ENCODE measurements around the gene PPEF2.

PPEF2 gene

DNA sequence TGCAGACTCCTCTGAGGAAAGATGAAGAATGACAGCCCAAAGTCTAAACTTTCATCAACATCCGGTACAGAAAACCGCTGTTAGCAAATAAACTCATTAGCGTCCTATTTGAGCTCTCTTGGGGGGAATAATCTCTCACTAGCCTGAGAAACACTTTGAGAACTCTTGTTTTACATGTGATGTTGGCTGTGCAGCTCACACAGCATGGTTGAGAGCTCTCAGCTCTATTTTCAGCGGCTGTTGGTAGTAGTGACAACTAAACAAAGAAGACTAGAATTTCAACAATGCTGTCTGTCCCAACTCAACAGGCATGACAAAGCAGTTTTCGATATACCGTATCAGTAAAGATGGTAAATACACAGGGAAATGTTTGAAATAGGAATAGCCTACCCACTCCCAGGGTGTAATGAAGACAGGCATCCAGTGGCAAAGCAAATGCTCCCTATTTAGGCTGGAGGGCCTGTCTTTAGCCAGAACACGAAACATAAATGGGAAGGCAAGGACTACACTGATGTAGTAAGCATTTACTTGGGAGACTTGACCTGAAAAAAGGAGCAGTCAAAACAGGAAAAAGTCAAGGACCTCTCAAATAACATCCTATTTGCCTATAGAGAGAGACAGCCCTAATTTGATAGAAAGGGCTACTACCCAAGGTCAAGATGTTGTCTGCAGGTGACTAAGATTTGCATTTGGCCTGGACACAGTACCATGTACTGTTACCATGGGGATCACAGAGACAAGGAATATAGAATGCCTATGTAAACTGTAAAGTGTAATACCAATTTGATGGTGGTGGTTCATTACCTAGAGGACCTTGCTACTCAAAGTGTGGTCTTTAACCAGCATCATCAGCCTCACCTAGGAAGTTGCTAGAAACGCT is 60.4 kb downstream of the PPEF2 start:
- in situ Hi-C loops (cut with HindIII; ENCODE audit: low pct_ligation_motif_present, low sequenced_read_pairs): no loop called here
- Histone ChIP-seq H3K27me3 (replicated peaks) (no peaks in the 10 kb centered on the region), H3K4me3 (ENCODE audit: low read depth, low read length) (no peak overlapping the region), H3K36me3 (replicated peaks) (no peaks in the 10 kb centered on the region), H3K27ac (peak overlapping the region; percentile 40)
- no peak for DNase-seq
- TF ChIP-seq CTCF (IDR thresholded peaks at IDR 0.05; ENCODE audit: low read depth, low read length, missing control alignments): no peak

DNA sequence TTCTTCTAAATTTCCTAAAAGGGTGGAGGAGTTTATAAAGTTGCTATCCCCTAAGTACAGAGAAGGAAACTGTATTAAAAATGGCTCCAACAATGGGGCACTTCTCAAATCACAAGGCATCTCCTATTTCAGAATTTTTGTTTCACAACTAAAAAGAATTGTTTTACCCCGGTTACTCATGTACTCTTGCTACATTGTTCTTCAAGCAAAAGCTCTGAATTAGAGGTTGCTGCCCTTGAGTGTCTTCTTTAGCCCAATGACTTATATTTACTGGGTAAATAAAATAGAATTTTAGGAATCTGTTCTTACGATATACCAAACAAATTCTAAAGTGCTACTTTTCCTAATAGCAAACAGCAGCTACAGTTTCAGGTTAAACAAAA is 67.5 kb downstream of the PPEF2 start:
- H3K4me3 ChIP-seq (ENCODE audit: low read depth, low read length): no peak overlapping the region
- in situ Hi-C loops (cut with HindIII; ENCODE audit: low pct_ligation_motif_present, low sequenced_read_pairs): no loop called here
- H3K36me3 ChIP-seq (replicated peaks): no peaks in the 10 kb centered on the region
- H3K27me3 ChIP-seq (replicated peaks): no peaks in the 10 kb centered on the region
- H3K27ac ChIP-seq: no peak overlapping the region
- TF ChIP-seq CTCF (IDR thresholded peaks at IDR 0.05; ENCODE audit: low read depth, low read length, missing control alignments): no peak
- no peak for DNase-seq

DNA sequence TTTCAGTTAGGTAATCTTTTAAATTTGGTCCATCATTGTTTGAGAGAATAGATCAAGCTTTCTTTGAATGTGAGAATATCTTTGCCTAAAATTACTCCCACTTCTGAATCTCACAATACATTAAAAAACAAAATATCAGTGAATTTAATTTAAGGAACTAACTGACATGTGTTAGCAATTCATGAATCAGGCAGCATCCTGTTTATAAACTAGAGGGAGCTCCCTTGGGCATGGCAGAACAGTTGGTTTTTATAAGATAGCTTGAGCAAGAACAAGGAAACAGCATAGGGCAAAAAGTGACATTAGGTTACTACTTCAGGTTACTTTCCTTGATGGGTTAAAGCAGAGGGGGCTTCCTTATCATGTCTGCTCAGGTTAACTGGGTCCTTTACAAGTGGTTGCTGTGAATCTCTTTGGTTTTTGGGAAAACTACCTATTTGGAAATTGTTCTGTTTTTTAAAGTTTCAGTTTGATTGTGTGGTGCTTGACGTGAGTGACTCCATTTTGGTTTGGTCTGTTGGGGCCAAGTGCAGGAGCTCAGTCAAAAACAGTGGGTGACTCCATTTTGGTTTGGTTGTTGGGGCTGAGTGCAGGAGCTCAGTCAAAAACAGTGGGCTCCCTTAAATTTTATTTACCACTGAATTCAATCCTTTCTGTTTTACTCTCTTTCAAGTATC is 68.0 kb downstream of the PPEF2 start:
- H3K36me3 ChIP-seq (replicated peaks): no peaks in the 10 kb centered on the region
- DNase-seq: no peak
- in situ Hi-C loops (cut with HindIII; ENCODE audit: low pct_ligation_motif_present, low sequenced_read_pairs): no loop called here
- H3K27ac ChIP-seq: no peak overlapping the region
- no peak overlapping the region for H3K4me3 ChIP-seq (ENCODE audit: low read depth, low read length)
- no peaks in the 10 kb centered on the region for H3K27me3 ChIP-seq (replicated peaks)
- no peak for TF ChIP-seq CTCF (IDR thresholded peaks at IDR 0.05; ENCODE audit: low read depth, low read length, missing control alignments)

DNA sequence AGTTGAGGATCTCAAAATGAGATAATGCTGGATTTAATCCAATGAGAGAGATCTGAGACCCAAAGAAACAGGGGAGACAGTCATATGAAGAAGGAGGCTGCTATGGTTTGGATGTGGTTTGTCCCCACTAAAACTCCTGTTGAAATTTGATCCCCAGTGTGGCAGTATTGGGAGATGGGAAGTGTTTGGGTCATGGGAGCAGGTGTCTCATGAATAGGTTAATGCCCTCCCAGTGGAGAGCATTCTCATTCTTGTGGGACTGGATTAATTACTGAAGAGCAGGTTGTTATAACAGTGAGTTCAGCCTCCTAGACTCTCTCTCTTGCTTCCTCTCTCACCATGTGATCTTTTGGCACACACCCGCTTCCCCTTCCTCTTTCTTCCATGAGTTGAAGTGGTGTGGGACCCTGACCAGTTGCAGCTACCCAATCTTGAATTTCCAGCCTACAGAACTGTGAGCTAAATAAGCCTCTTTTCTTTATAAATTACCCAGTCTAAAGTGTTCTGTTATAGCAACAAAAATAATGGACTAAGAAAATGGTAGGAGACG is 70.3 kb downstream of the PPEF2 start:
- H3K4me3 ChIP-seq (ENCODE audit: low read depth, low read length): no peak overlapping the region
- H3K36me3 ChIP-seq (replicated peaks): no peaks in the 10 kb centered on the region
- in situ Hi-C loops (cut with HindIII; ENCODE audit: low pct_ligation_motif_present, low sequenced_read_pairs): no loop called here
- no peak overlapping the region for H3K27ac ChIP-seq
- no peaks in the 10 kb centered on the region for H3K27me3 ChIP-seq (replicated peaks)
- TF ChIP-seq CTCF (IDR thresholded peaks at IDR 0.05; ENCODE audit: low read depth, low read length, missing control alignments): no peak
- DNase-seq: no peak

DNA sequence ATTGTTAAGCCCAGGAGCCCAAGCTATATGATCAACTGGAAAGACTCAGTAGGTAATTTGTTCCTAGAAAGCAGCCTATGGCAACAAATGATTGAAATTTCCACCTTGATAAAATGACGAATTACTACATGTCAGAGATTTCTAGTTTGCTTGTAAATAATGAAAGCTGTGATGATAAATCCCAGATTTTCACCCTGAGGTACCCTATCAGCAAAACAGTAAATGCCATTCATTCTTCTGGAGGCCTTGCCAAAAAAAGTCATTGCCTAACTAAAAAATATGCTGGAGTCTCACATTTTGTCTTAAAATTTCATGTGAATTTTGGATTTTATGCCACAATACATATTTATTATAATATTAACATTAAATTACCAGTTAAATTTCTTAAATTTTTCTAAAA is 71.3 kb downstream of the PPEF2 start:
- no peak for DNase-seq
- in situ Hi-C loops (cut with HindIII; ENCODE audit: low pct_ligation_motif_present, low sequenced_read_pairs): no loop called here
- Histone ChIP-seq H3K36me3 (replicated peaks) (no peaks in the 10 kb centered on the region), H3K27ac (no peak overlapping the region), H3K27me3 (replicated peaks) (no peaks in the 10 kb centered on the region), H3K4me3 (ENCODE audit: low read depth, low read length) (no peak overlapping the region)
- no peak for TF ChIP-seq CTCF (IDR thresholded peaks at IDR 0.05; ENCODE audit: low read depth, low read length, missing control alignments)

Data from brain microvascular endothelial cell (primary cell).